Measurements from ENCODE around the gene LYRM7.

DNA sequence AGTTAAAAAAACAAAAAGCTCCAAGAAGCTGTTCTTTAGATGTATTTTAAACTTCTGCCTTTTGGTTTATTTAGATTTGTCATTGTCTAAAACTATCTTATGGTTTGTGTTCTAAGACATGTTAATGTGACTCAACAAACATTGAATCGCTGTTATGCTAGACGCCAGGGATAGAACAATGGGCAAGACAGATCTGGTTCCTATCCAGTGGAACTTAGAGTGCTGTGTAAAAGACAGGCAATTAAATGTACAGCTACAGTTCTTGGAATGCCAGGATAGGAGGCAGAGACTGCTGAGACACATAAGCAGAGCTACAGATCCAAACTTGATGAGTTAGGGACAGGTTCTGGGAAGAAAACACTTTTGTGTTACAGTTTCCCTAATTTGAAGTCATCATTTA is 22.4 kb downstream of the LYRM7 start:
- TF ChIP-seq CTCF (conservative IDR thresholded peaks at IDR 0.05) (no peak), ZFX (IDR thresholded peaks at IDR 0.05) (no peak)

All from C4-2B (cell line).